MM.1S (cell line): ENCODE measurements around the gene CDK16.

ENCODE experiments used
- EZH2 ChIP-seq: fragments of 300-600 bp; sonication (generic); optimal IDR thresholded peaks from 2 replicates; pipeline ENCODE3; 2017; ENCODE audit warnings: low read depth, mild to moderate bottlenecking, antibody characterized with exemption, low read length, mixed read lengths
- TF ChIP-seq, protein P1 (sequence below): fragments of 300-600 bp; sonication (generic); IDR thresholded peaks from 2 replicates; pipeline ENCODE4 v1.5.1; 2016; ENCODE audit warnings: antibody characterized with exemption, low read length, mixed read lengths

DNA sequence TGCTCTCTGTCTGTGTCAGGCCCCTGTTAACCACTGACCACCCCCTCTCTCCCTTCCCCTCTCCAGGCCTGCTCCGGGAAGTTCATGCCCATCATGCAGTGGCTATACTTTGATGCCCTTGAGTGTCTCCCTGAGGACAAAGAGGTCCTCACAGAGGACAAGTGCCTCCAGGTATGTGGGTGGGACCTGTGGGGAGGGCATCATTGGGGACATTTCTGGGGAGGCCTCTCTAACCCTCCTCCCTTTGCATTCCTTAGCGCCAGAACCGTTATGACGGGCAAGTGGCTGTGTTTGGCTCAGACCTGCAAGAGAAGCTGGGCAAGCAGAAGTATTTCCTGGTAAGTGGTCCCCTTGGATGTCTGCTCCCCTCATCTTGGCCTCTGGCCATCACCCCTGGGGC is 15.6 kb upstream of the CDK16 start:
- TF ChIP-seq, protein P1, sequence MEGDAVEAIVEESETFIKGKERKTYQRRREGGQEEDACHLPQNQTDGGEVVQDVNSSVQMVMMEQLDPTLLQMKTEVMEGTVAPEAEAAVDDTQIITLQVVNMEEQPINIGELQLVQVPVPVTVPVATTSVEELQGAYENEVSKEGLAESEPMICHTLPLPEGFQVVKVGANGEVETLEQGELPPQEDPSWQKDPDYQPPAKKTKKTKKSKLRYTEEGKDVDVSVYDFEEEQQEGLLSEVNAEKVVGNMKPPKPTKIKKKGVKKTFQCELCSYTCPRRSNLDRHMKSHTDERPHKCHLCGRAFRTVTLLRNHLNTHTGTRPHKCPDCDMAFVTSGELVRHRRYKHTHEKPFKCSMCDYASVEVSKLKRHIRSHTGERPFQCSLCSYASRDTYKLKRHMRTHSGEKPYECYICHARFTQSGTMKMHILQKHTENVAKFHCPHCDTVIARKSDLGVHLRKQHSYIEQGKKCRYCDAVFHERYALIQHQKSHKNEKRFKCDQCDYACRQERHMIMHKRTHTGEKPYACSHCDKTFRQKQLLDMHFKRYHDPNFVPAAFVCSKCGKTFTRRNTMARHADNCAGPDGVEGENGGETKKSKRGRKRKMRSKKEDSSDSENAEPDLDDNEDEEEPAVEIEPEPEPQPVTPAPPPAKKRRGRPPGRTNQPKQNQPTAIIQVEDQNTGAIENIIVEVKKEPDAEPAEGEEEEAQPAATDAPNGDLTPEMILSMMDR = no peak
- TF ChIP-seq EZH2 = no peak
